GM13976 (cell line): ENCODE measurements around the gene COL28A1.

Experiments
- DNase-seq: peaks from one replicate; pipeline ENCODE4 v3.0.0; 2012; ENCODE audit warnings: low spot score
- in situ Hi-C: fragments of 300-500 bp; cut with MboI; formaldehyde crosslinking; loops from one replicate; pipeline ENCODE4 v1.12.0; 2022; ENCODE audit warnings: low sequenced_read_pairs, mixed read lengths, inconsistent platforms; ENCODE audit not compliant: unreplicated experiment
- TF ChIP-seq, protein P1 (sequence below): IDR thresholded peaks from 2 replicates; pipeline ENCODE4 v1.5.1; 2012; ENCODE audit warnings: borderline replicate concordance, mild to moderate bottlenecking; ENCODE audit not compliant: insufficient read depth; ENCODE audit errors: extremely low read depth, missing control alignments, control extremely low read depth

Gene COL28A1

DNA sequence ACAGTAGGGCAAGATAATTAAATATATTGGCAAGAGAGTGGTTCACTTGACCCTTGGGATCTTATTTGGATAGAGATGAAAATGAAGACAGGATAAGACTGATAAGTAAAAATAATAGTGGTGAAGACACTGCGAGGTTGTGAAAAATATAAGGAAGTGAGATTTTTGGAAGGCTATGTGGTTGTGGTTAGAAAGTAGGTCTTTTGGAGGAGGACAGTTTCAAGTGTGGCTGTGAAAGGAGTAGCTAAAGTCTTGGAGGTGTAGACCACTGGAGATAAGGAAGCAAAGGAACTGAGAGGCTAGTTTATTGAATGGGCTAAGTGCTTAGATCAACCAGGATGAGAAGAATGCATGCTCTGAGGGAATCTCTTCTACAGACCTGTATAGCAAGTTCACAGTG lies 42.2 kb upstream of the COL28A1 start:
- in situ Hi-C loops = no loop called here
- TF ChIP-seq, protein P1, sequence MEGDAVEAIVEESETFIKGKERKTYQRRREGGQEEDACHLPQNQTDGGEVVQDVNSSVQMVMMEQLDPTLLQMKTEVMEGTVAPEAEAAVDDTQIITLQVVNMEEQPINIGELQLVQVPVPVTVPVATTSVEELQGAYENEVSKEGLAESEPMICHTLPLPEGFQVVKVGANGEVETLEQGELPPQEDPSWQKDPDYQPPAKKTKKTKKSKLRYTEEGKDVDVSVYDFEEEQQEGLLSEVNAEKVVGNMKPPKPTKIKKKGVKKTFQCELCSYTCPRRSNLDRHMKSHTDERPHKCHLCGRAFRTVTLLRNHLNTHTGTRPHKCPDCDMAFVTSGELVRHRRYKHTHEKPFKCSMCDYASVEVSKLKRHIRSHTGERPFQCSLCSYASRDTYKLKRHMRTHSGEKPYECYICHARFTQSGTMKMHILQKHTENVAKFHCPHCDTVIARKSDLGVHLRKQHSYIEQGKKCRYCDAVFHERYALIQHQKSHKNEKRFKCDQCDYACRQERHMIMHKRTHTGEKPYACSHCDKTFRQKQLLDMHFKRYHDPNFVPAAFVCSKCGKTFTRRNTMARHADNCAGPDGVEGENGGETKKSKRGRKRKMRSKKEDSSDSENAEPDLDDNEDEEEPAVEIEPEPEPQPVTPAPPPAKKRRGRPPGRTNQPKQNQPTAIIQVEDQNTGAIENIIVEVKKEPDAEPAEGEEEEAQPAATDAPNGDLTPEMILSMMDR = no peak

GRCh38 chr7:7576344-7576743 lies 40.7 kb upstream of the COL28A1 start:
- DNase-seq = no peak
- TF ChIP-seq, protein P1 = no peak
- in situ Hi-C loops = no loop called here

More for the DNA sequence above, 42.2 kb upstream of the COL28A1 start:
- DNase-seq = no peak

- in situ Hi-C loops = no loop called here
Measured at GRCh38 chr7:7573701-7574100, 38.0 kb upstream of the COL28A1 start.

DNA sequence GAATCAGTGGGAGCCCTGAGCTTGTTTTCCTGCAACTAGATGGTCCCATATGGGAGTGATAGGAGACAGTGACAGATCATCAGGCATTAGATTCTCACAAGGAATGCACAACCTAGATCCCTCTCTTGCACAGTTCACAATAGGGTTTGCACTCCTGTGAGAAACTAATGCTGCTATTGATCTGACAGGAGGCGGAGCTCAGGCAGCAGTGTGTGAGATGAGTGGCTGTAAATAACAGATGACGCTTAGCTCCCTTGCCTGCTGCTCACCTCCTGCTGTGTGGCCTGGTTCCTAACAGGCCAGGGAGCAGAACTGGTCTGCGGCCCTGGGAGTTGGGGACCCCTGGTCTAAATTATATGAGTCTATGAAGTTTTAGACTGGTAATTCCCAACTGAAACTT lies 34.9 kb upstream of the COL28A1 start:
- no peak for DNase-seq
- in situ Hi-C loops = no loop called here

More at GRCh38 chr7:7573701-7574100, 38.0 kb upstream of the COL28A1 start:
- TF ChIP-seq, protein P1 = no peak
- no peak for DNase-seq

GRCh38 chr7:7569615-7570014 lies 33.9 kb upstream of the COL28A1 start:
- TF ChIP-seq, protein P1 = no peak
- DNase-seq = peak; percentile 14
- in situ Hi-C loops = no loop called here

More for the DNA sequence above, 34.9 kb upstream of the COL28A1 start:
- TF ChIP-seq, protein P1 = no peak

GRCh38 chr7:7569081-7569527 lies 33.4 kb upstream of the COL28A1 start:
- TF ChIP-seq, protein P1 = no peak
- peak; percentile 73 for DNase-seq
- in situ Hi-C loops = no loop called here

GRCh38 chr7:7568553-7568952 lies 32.9 kb upstream of the COL28A1 start:
- TF ChIP-seq, protein P1 = no peak
- in situ Hi-C loops = no loop called here
- DNase-seq = no peak
